ENCODE measurements around the gene RREB1.

RREB1 gene

DNA sequence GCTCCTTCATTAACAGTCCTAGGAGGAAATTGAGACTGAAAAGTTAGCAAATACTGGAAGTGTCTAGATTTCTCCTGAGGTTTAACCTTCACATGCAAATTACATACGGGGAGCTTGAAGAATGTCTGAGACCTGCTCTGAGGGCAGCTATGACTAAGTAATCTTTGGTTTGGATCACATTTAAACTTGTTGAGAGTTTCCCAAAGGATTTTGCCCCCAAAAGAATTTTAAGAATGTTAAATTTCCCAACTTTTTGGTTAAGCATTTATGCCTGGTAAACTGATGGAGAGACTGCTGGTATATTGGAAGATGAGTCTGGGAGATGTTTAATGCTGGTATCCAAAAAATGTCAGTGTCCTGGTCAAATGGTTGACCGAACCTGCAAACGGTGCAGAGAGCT lies 97.0 kb downstream of the RREB1 start:
- Histone ChIP-seq H3K79me2 (ENCODE audit: insufficient read depth, low read length) (peaks cover 5% of the 10 kb centered on the region; the same call in 1 of the 2 replicates), H3K9me3 (ENCODE audit: insufficient read depth, low read length, severe bottlenecking) (no peaks in the 10 kb centered on the region), H3K9ac (ENCODE audit: low read depth, low read length) (no peak overlapping the region), H3K4me3 (ENCODE audit: low read depth in 1 of 2, low read length in 2 of 2) (no peak overlapping the region), H3K27me3 (ENCODE audit: insufficient read depth, low read length, poor library complexity) (no peaks in the 10 kb centered on the region), H2AFZ (ENCODE audit: low read depth, low read length) (no peak overlapping the region), H4K20me1 (ENCODE audit: insufficient read depth, low read length) (0 out of 2 replicates have a peak, but pooled peaks cover 14% of the 10 kb centered on the region), H3K36me3 (ENCODE audit: insufficient read depth, low read length) (peaks cover 71% of the 10 kb centered on the region), H3K4me1 (ENCODE audit: insufficient read depth, low read length) (no peaks in the 10 kb centered on the region), H3K27ac (ENCODE audit: low read length) (no peak overlapping the region), H3K4me2 (ENCODE audit: insufficient read depth, low read length) (no peak overlapping the region)
- TF ChIP-seq, protein P1, sequence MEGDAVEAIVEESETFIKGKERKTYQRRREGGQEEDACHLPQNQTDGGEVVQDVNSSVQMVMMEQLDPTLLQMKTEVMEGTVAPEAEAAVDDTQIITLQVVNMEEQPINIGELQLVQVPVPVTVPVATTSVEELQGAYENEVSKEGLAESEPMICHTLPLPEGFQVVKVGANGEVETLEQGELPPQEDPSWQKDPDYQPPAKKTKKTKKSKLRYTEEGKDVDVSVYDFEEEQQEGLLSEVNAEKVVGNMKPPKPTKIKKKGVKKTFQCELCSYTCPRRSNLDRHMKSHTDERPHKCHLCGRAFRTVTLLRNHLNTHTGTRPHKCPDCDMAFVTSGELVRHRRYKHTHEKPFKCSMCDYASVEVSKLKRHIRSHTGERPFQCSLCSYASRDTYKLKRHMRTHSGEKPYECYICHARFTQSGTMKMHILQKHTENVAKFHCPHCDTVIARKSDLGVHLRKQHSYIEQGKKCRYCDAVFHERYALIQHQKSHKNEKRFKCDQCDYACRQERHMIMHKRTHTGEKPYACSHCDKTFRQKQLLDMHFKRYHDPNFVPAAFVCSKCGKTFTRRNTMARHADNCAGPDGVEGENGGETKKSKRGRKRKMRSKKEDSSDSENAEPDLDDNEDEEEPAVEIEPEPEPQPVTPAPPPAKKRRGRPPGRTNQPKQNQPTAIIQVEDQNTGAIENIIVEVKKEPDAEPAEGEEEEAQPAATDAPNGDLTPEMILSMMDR (IDR thresholded peaks at IDR 0.05; ENCODE audit: borderline replicate concordance, extremely low read depth, low read length, poor library complexity, severe bottlenecking), result no peak
- TF ChIP-seq EZH2 (IDR thresholded peaks at IDR 0.05; ENCODE audit: borderline replicate concordance, low read depth, low read length, severe bottlenecking), result no peak
- no peak for DNase-seq
- ATAC-seq (ENCODE audit: insufficient read depth, low read depth), result no peak

DNA sequence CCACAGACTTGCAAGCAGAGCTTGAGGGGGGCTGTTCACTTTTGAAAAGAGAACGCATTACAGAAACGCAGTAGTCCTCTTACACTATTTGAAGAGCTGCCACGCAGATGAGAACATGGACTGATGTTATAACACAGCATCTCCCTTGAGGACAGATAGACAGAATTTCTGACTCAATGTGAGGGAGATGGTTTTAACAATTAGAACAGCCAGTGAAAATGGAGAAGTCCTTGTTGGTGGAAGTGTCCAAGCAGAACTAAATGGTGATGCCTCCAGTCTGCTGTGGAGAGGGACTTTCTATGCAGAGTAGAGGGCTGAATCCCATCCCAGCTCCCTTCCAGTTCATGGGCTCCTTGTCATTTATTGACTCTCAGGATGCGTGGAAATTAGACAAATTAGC lies 100.0 kb downstream of the RREB1 start:
- Histone ChIP-seq H2AFZ (ENCODE audit: low read depth, low read length) (no peak overlapping the region), H3K27ac (ENCODE audit: low read length) (no peak overlapping the region), H3K9ac (ENCODE audit: low read depth, low read length) (no peak overlapping the region), H3K4me1 (ENCODE audit: insufficient read depth, low read length) (no peaks in the 10 kb centered on the region), H4K20me1 (ENCODE audit: insufficient read depth, low read length) (0 out of 2 replicates have a peak, but pooled peaks cover 10% of the 10 kb centered on the region), H3K79me2 (ENCODE audit: insufficient read depth, low read length) (no peaks in the 10 kb centered on the region), H3K4me2 (ENCODE audit: insufficient read depth, low read length) (no peak overlapping the region), H3K36me3 (ENCODE audit: insufficient read depth, low read length) (peaks cover 84% of the 10 kb centered on the region), H3K4me3 (ENCODE audit: low read depth in 1 of 2, low read length in 2 of 2) (no peak overlapping the region), H3K27me3 (ENCODE audit: insufficient read depth, low read length, poor library complexity) (no peaks in the 10 kb centered on the region), H3K9me3 (ENCODE audit: insufficient read depth, low read length, severe bottlenecking) (no peaks in the 10 kb centered on the region)
- TF ChIP-seq, protein P1 (IDR thresholded peaks at IDR 0.05; ENCODE audit: borderline replicate concordance, extremely low read depth, low read length, poor library complexity, severe bottlenecking), result no peak
- no peak for TF ChIP-seq EZH2 (IDR thresholded peaks at IDR 0.05; ENCODE audit: borderline replicate concordance, low read depth, low read length, severe bottlenecking)
- no peak for DNase-seq
- no peak for ATAC-seq (ENCODE audit: insufficient read depth, low read depth)

DNA sequence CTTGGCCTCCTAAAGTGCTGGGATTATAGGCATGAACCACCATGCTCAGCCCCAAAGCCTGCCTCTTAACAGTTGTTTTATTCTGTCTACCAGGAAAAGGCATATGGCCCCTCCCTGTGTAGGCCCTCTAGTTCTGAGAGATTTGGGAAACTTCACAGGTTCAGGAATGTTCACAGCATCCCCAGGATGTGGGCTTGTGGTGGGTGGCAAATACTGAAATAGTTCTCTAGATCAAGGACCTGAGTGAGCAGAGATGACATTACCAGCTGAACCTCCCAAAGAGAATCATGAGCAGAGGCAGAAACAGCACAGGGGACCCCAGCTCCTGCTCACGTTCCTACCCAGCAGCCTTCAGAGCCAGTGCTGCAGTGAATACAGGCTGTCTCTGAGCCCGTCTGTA lies 105.7 kb downstream of the RREB1 start:
- H3K27ac ChIP-seq (ENCODE audit: low read length), result no peak overlapping the region

More for the DNA sequence above, 105.7 kb downstream of the RREB1 start:
- no peaks in the 10 kb centered on the region for H3K9me3 ChIP-seq (ENCODE audit: insufficient read depth, low read length, severe bottlenecking)
- H3K4me1 ChIP-seq (ENCODE audit: insufficient read depth, low read length), result no peaks in the 10 kb centered on the region
- H3K4me3 ChIP-seq (ENCODE audit: low read depth in 1 of 2, low read length in 2 of 2), result no peak overlapping the region
- ATAC-seq (ENCODE audit: insufficient read depth, low read depth), result no peak
- H3K36me3 ChIP-seq (ENCODE audit: insufficient read depth, low read length), result peaks cover 85% of the 10 kb centered on the region
- no peaks in the 10 kb centered on the region for H3K27me3 ChIP-seq (ENCODE audit: insufficient read depth, low read length, poor library complexity)
- H2AFZ ChIP-seq (ENCODE audit: low read depth, low read length), result no peak overlapping the region
- H3K79me2 ChIP-seq (ENCODE audit: insufficient read depth, low read length), result no peaks in the 10 kb centered on the region
- H3K4me2 ChIP-seq (ENCODE audit: insufficient read depth, low read length), result no peak overlapping the region
- no peak overlapping the region for H3K9ac ChIP-seq (ENCODE audit: low read depth, low read length)
- no peak for DNase-seq
- no peaks in the 10 kb centered on the region for H4K20me1 ChIP-seq (ENCODE audit: insufficient read depth, low read length)
- no peak for TF ChIP-seq EZH2 (IDR thresholded peaks at IDR 0.05; ENCODE audit: borderline replicate concordance, low read depth, low read length, severe bottlenecking)
- TF ChIP-seq, protein P1 (IDR thresholded peaks at IDR 0.05; ENCODE audit: borderline replicate concordance, extremely low read depth, low read length, poor library complexity, severe bottlenecking), result no peak
